22Rv1 (cell line): ENCODE data around the gene TNK2.
"Not testable (repeated sequence)": the region's sequence is repeated elsewhere in the genome, so short reads cannot be mapped to it uniquely, and the experiment has no call there.

ENCODE experiments used
- ZFX ChIP-seq: fragments of 450-650 bp; IDR thresholded peaks from 2 replicates; pipeline ENCODE4 v1.6.1; 2017; ENCODE audit warnings: antibody characterized with exemption, borderline replicate concordance
- TF ChIP-seq, protein P1 (sequence below): fragments of 450-650 bp; IDR thresholded peaks from 2 replicates; pipeline ENCODE4 v1.5.1; 2017; ENCODE audit warnings: mild to moderate bottlenecking

- TF ChIP-seq, protein P1, sequence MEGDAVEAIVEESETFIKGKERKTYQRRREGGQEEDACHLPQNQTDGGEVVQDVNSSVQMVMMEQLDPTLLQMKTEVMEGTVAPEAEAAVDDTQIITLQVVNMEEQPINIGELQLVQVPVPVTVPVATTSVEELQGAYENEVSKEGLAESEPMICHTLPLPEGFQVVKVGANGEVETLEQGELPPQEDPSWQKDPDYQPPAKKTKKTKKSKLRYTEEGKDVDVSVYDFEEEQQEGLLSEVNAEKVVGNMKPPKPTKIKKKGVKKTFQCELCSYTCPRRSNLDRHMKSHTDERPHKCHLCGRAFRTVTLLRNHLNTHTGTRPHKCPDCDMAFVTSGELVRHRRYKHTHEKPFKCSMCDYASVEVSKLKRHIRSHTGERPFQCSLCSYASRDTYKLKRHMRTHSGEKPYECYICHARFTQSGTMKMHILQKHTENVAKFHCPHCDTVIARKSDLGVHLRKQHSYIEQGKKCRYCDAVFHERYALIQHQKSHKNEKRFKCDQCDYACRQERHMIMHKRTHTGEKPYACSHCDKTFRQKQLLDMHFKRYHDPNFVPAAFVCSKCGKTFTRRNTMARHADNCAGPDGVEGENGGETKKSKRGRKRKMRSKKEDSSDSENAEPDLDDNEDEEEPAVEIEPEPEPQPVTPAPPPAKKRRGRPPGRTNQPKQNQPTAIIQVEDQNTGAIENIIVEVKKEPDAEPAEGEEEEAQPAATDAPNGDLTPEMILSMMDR = not testable (repeated sequence)
- not testable (repeated sequence) for TF ChIP-seq ZFX
These were observed 36.7 kb downstream of the TNK2 start for GRCh38 chr3:195871686-195872085.
